GM19099 (cell line): ENCODE results near the gene BBS10.

ENCODE experiments used
- POLR2A ChIP-seq: IDR thresholded peaks from 3 replicates; pipeline ENCODE4 v1.6.1; 2011; ENCODE audit warnings: low read depth; ENCODE audit not compliant: insufficient read length; ENCODE audit errors: extremely low read depth

BBS10 gene

GRCh38 chr12:76341436-76342030 is 6.7 kb downstream of the BBS10 start:
- no peak for TF ChIP-seq POLR2A

GRCh38 chr12:76340680-76341435 is 7.4 kb downstream of the BBS10 start:
- no peak for TF ChIP-seq POLR2A

- no peak for TF ChIP-seq POLR2A
These were observed 10.6 kb downstream of the BBS10 start for GRCh38 chr12:76337583-76337982.

GRCh38 chr12:76332606-76333005 is 15.6 kb downstream of the BBS10 start:
- TF ChIP-seq POLR2A: no peak

GRCh38 chr12:76329606-76330005 is 18.6 kb downstream of the BBS10 start:
- TF ChIP-seq POLR2A: no peak

- TF ChIP-seq POLR2A: no peak
These were observed 19.1 kb downstream of the BBS10 start for GRCh38 chr12:76329159-76329558.

- no peak for TF ChIP-seq POLR2A
These were observed 29.2 kb downstream of the BBS10 start for GRCh38 chr12:76318773-76319594.

GRCh38 chr12:76317976-76318375 is 30.2 kb downstream of the BBS10 start:
- TF ChIP-seq POLR2A: no peak

GRCh38 chr12:76316468-76316867 is 31.7 kb downstream of the BBS10 start:
- TF ChIP-seq POLR2A: no peak

- no peak for TF ChIP-seq POLR2A
These were observed 34.9 kb downstream of the BBS10 start for GRCh38 chr12:76313299-76313698.

GRCh38 chr12:76312315-76312714 is 35.9 kb downstream of the BBS10 start:
- no peak for TF ChIP-seq POLR2A

GRCh38 chr12:76311796-76312195 is 36.4 kb downstream of the BBS10 start:
- TF ChIP-seq POLR2A: no peak

GRCh38 chr12:76310110-76310509 is 38.1 kb downstream of the BBS10 start:
- TF ChIP-seq POLR2A: no peak

- TF ChIP-seq POLR2A: no peak
These were observed 39.3 kb downstream of the BBS10 start for GRCh38 chr12:76308866-76309265.

- no peak for TF ChIP-seq POLR2A
These were observed 41.1 kb downstream of the BBS10 start for GRCh38 chr12:76307083-76307482.
